HEK293 (cell line): ENCODE measurements around the gene G6PD.

ENCODE experiments used
- KLF16 ChIP-seq: fragments of 450-650 bp; formaldehyde crosslinking; IDR thresholded peaks from 2 replicates; pipeline ENCODE4 v1.5.1; 2017; ENCODE audit warnings: missing biosample characterization, missing genetic modification characterization
- MEIS1 ChIP-seq: sonication (generic); formaldehyde crosslinking; IDR thresholded peaks from 2 replicates; pipeline ENCODE4 v1.8.1; 2022; ENCODE audit warnings: missing genetic modification reagents, mild to moderate bottlenecking, borderline replicate concordance
- PRDM2 ChIP-seq: fragments of 450-650 bp; formaldehyde crosslinking; IDR thresholded peaks from 2 replicates; pipeline ENCODE4 v1.5.1; 2016; ENCODE audit warnings: missing biosample characterization, missing genetic modification characterization, borderline replicate concordance
- PRDM4 ChIP-seq: fragments of 450-650 bp; formaldehyde crosslinking; IDR thresholded peaks from 2 replicates; pipeline ENCODE4 v1.5.1; 2017; ENCODE audit warnings: missing biosample characterization, missing genetic modification characterization
- SP3 ChIP-seq: fragments of 450-650 bp; formaldehyde crosslinking; IDR thresholded peaks from 2 replicates; pipeline ENCODE4 v1.5.1; 2016; ENCODE audit warnings: missing biosample characterization, missing genetic modification characterization
- ZBTB11 ChIP-seq: fragments of 450-650 bp; formaldehyde crosslinking; conservative IDR thresholded peaks from 2 replicates; pipeline ENCODE4 v1.5.1; 2016; ENCODE audit warnings: low read depth, missing biosample characterization, missing genetic modification characterization
- ZBTB21 ChIP-seq: fragments of 450-650 bp; formaldehyde crosslinking; IDR thresholded peaks from 2 replicates; pipeline ENCODE4 v1.5.1; 2017; ENCODE audit warnings: missing biosample characterization, missing genetic modification characterization
- ZBTB49 ChIP-seq: fragments of 450-650 bp; formaldehyde crosslinking; IDR thresholded peaks from 2 replicates; pipeline ENCODE4 v1.5.1; 2016; ENCODE audit warnings: missing biosample characterization, missing genetic modification characterization, low read depth
- ZBTB6 ChIP-seq: fragments of 450-650 bp; formaldehyde crosslinking; IDR thresholded peaks from 2 replicates; pipeline ENCODE4 v1.5.1; 2017; ENCODE audit warnings: missing biosample characterization, missing genetic modification characterization
- ZBTB8A ChIP-seq: fragments of 450-650 bp; formaldehyde crosslinking; IDR thresholded peaks from 2 replicates; pipeline ENCODE4 v1.5.1; 2016; ENCODE audit warnings: missing biosample characterization, missing genetic modification characterization
- ZFHX2 ChIP-seq: fragments of 450-650 bp; formaldehyde crosslinking; conservative IDR thresholded peaks from 2 replicates; pipeline ENCODE4 v1.5.1; 2016; ENCODE audit warnings: missing biosample characterization, missing genetic modification characterization
- ZNF18 ChIP-seq: fragments of 450-650 bp; formaldehyde crosslinking; IDR thresholded peaks from 2 replicates; pipeline ENCODE4 v1.5.1; 2016; ENCODE audit warnings: missing biosample characterization, missing genetic modification characterization
- ZNF404 ChIP-seq: fragments of 450-650 bp; formaldehyde crosslinking; IDR thresholded peaks from 2 replicates; pipeline ENCODE4 v1.5.1; 2017; ENCODE audit warnings: missing biosample characterization, missing genetic modification characterization
- ZNF423 ChIP-seq: fragments of 450-650 bp; formaldehyde crosslinking; IDR thresholded peaks from 2 replicates; pipeline ENCODE4 v1.5.1; 2016; ENCODE audit warnings: missing biosample characterization, missing genetic modification characterization
- ZNF426 ChIP-seq: fragments of 450-650 bp; formaldehyde crosslinking; IDR thresholded peaks from 2 replicates; pipeline ENCODE4 v1.5.1; 2017; ENCODE audit warnings: missing biosample characterization, missing genetic modification characterization, mild to moderate bottlenecking, inconsistent platforms, moderate library complexity
- ZNF488 ChIP-seq: fragments of 450-650 bp; formaldehyde crosslinking; IDR thresholded peaks from 2 replicates; pipeline ENCODE4 v1.5.1; 2016; ENCODE audit warnings: missing biosample characterization, missing genetic modification characterization
- ZNF548 ChIP-seq: fragments of 450-650 bp; formaldehyde crosslinking; IDR thresholded peaks from 2 replicates; pipeline ENCODE4 v1.5.1; 2016; ENCODE audit warnings: missing biosample characterization, missing genetic modification characterization
- ZNF580 ChIP-seq: fragments of 450-650 bp; formaldehyde crosslinking; IDR thresholded peaks from 2 replicates; pipeline ENCODE4 v1.5.1; 2016; ENCODE audit warnings: missing biosample characterization, missing genetic modification characterization
- ZNF660 ChIP-seq: fragments of 450-650 bp; IDR thresholded peaks from 2 replicates; pipeline ENCODE4 v1.5.1; 2018; ENCODE audit warnings: missing biosample characterization, mild to moderate bottlenecking, missing genetic modification characterization
- ZNF747 ChIP-seq: fragments of 450-650 bp; formaldehyde crosslinking; IDR thresholded peaks from 2 replicates; pipeline ENCODE4 v1.5.1; 2016; ENCODE audit warnings: missing biosample characterization, missing genetic modification characterization
- ZXDB ChIP-seq: fragments of 450-650 bp; formaldehyde crosslinking; IDR thresholded peaks from 2 replicates; pipeline ENCODE4 v1.5.1; 2016; ENCODE audit warnings: missing biosample characterization, missing genetic modification characterization

Gene G6PD

GRCh38 chrX:154490414-154491083 lies 56.1 kb downstream of the G6PD start, which contains the start of gene SLC10A3 (continued):
- TF ChIP-seq ZNF18 (tag by site-specific recombination): no peak
- TF ChIP-seq ZBTB49 (tag by site-specific recombination): no peak
- TF ChIP-seq ZNF423 (tag by site-specific recombination): no peak
- no peak for TF ChIP-seq ZNF747 (tag by site-specific recombination)
- TF ChIP-seq ZNF580 (tag by site-specific recombination): no peak
- no peak for TF ChIP-seq KLF16 (tag by site-specific recombination)
- TF ChIP-seq ZXDB (tag by site-specific recombination): 0 out of 2 replicates have a peak, but pooled peaks have one; percentile 34
- no peak for TF ChIP-seq ZBTB11
- no peak for TF ChIP-seq ZNF488 (tag by site-specific recombination)
- no peak for TF ChIP-seq PRDM2 (tag by site-specific recombination)
- TF ChIP-seq SP3 (tag by site-specific recombination): peak; percentile 67
- TF ChIP-seq ZNF660: peak; percentile 56; the same call in 1 of the 2 replicates
- TF ChIP-seq ZBTB8A: peak; percentile 57
- no peak for TF ChIP-seq ZNF404
- no peak for TF ChIP-seq PRDM4
- no peak for TF ChIP-seq ZNF548 (tag by site-specific recombination)
- TF ChIP-seq MEIS1 (CRISPR knock-in tag): no peak
- TF ChIP-seq ZBTB21 (tag by site-specific recombination): peak; percentile 39
- no peak for TF ChIP-seq ZNF426 (tag by site-specific recombination)
- no peak for TF ChIP-seq ZBTB6 (tag by site-specific recombination)
- TF ChIP-seq ZFHX2 (tag by site-specific recombination): no peak
